DND-41 (cell line): Measurements from ENCODE around the gene BMERB1.

Source experiments
- CTCF ChIP-seq: IDR thresholded peaks from 2 replicates; pipeline ENCODE4 v1.5.1; 2012; ENCODE audit warnings: borderline replicate concordance, low read length, moderate library complexity, mild to moderate bottlenecking; ENCODE audit not compliant: poor library complexity, severe bottlenecking; ENCODE audit errors: extremely low read depth
- EZH2 ChIP-seq: IDR thresholded peaks from 3 replicates; pipeline ENCODE4 v1.6.1; 2012; ENCODE audit warnings: borderline replicate concordance, low read depth, mild to moderate bottlenecking, moderate library complexity, low read length, inconsistent platforms; ENCODE audit not compliant: severe bottlenecking

DNA sequence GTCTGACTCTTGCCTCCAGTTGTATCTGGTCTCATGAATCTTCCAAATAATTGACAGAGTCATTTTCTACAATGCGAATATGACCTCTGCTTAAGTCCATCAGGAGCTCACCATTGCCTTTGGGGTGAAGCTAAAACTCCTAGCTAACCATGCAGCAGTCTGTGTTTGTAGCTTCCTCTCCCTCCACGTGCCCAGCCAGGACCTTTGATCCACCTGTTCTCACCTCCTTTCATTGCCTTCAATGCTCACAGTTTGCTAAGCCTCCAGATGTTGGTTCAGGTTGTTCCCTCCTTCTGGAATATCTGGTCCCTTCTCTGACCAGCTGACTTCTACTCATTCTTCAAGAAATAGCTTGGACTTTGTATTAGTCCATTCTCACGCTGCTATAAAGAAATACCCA lies 23.0 kb downstream of the BMERB1 start:
- no peak for TF ChIP-seq CTCF
- TF ChIP-seq EZH2, result no peak
